Adrenal gland (tissue), 12 donors: ENCODE data around the gene MDK. TPM values are rescaled to one million over a fixed set of nuclear protein-coding genes. Genes with fewer than 3 reads are reported as not detected.

Experiments
- DNase-seq, 7 donors: peaks; one replicate each; pipeline ENCODE4 v3.0.0-alpha.2; 2019 to 2020
- H3K27ac ChIP-seq, 5 donors: fragments of 200-600 bp; sonication (generic) in 4 of 5; 1 replicate in 3 of 5; 2 replicates in 2 of 5; pipeline versions ENCODE4 v1.5.1 to v1.8.0; 2016 to 2020; ENCODE audit warnings: mild to moderate bottlenecking in 1 of 5
- H3K27me3 ChIP-seq: fragments of 200-600 bp; 2 replicates; pipeline ENCODE4 v1.8.0; 2021
- H3K36me3 ChIP-seq, 2 donors: fragments of 200-600 bp; replicated peaks in 1 of 2; 1 replicate in 1 of 2; 2 replicates in 1 of 2; pipeline versions ENCODE4 v1.5.1 to v1.8.0; 2018 to 2022
- H3K4me1 ChIP-seq, 2 donors: fragments of 200-600 bp; replicated peaks in 1 of 2; 1 replicate in 1 of 2; 2 replicates in 1 of 2; pipeline versions ENCODE4 v1.5.1 to v1.8.0; 2018 to 2021
- H3K4me3 ChIP-seq, 4 donors: fragments of 200-600 bp; sonication (generic) in 3 of 4; one replicate each; pipeline ENCODE4 v1.5.1; 2016 to 2018
- H3K9me3 ChIP-seq, 3 donors: fragments of 200-600 bp; sonication (generic) in 1 of 3; replicated peaks in 1 of 3; 1 replicate in 2 of 3; 2 replicates in 1 of 3; pipeline versions ENCODE4 v1.5.1 to v1.8.0; 2016 to 2021
- POLR2A ChIP-seq, 2 donors: fragments of 450-650 bp; IDR thresholded peaks; one replicate each; pipeline ENCODE4 v1.6.1; 2017; ENCODE audit warnings: antibody characterized with exemption in 2 of 2, mild to moderate bottlenecking in 2 of 2, moderate library complexity in 1 of 2
- WGBS, 4 donors: extraction: QIAGEN DNeasy Blood & Tissue Kit in 2 of 4; methylation state at CpG; one replicate each; pipeline versions ENCODE4 v1.1.5 to v1.1.7; 2013 to 2017; 5-methylcytosine and 5-hydroxymethylcytosine counted together
- intact Hi-C, 2 donors: fragments of 100-400 bp; cut with DNase I; formaldehyde crosslinking; loops; one replicate each; pipeline versions ENCODE4 v1.14.1 to v1.15.0; 2022 to 2023
- polyA plus RNA-seq, 3 donors: library from polyadenylated mRNA; stranded (reverse); fragments of 200-250 nt in 2 of 3; fragments of 350-450 nt in 1 of 3; fragmentation: Illumina TruSeq in 1 of 3; extraction: RNeasy Lipid Tissue Mini Kit (QIAGEN cat#74804) in 1 of 3; gene quantifications; one replicate each; pipeline ENCODE4 v1.2.3, GENCODE V29; 2013 to 2014
- total RNA-seq, 9 donors: library from RNA; depleted of rRNA in 4 of 9; stranded (reverse); fragments of >200 nt in 4 of 9; fragments of 120-200 nt in 1 of 9; fragmentation: NEBNext Ultra II Directional in 1 of 9; extraction: Animal tissue kit (Norgen Biotek cat#: 25700) in 1 of 9; gene quantifications; one replicate each; pipeline versions ENCODE4 v1.1.0 to v1.2.4, GENCODE V29; 2013 to 2023
- TF ChIP-seq, protein P1 (sequence below), 6 experiments: fragments of 450-650 bp in 4 of 6; fragments of 200-600 bp in 2 of 6; sonication (generic) in 1 of 6; IDR thresholded peaks; 1 replicate in 5 of 6; 2 replicates in 1 of 6; pipeline versions ENCODE4 v1.5.1 to v1.8.0; 2016 to 2021; ENCODE audit warnings: antibody characterized with exemption in 6 of 6, mild to moderate bottlenecking in 2 of 6, moderate library complexity in 1 of 6
- donor health status: healthy with polysubstance abuse.
- donor health status: Bipolar disorder and iron deficiency.
- donor health status: DM: yes; HTN: yes; CAD: no.
- donor health status: DM: no; HTN: no; CAD: no.
- donor health status: DM: no; HTN: no; CAD: no.
- donor health status: DM: yes; HTN: yes; CAD: no.

Gene MDK
- total and polyA plus RNA-seq, 12 donors, result 73.4 to 635 (median 128) TPM

GRCh38 chr11:46422588-46422987, 41.1 kb downstream of the MDK start:
- H3K27me3 ChIP-seq, result no peaks in the 10 kb centered on the region
- DNase-seq, result no peak
- no peak overlapping the region for H3K4me3 ChIP-seq
- peaks cover 0 to 14% of the 10 kb centered on the region in 2 donors for H3K36me3 ChIP-seq
- WGBS, 4 donors, result 79 to 85% (median 83%) methylated on average over 7 of the region's 7 CpGs
- TF ChIP-seq, protein P1, sequence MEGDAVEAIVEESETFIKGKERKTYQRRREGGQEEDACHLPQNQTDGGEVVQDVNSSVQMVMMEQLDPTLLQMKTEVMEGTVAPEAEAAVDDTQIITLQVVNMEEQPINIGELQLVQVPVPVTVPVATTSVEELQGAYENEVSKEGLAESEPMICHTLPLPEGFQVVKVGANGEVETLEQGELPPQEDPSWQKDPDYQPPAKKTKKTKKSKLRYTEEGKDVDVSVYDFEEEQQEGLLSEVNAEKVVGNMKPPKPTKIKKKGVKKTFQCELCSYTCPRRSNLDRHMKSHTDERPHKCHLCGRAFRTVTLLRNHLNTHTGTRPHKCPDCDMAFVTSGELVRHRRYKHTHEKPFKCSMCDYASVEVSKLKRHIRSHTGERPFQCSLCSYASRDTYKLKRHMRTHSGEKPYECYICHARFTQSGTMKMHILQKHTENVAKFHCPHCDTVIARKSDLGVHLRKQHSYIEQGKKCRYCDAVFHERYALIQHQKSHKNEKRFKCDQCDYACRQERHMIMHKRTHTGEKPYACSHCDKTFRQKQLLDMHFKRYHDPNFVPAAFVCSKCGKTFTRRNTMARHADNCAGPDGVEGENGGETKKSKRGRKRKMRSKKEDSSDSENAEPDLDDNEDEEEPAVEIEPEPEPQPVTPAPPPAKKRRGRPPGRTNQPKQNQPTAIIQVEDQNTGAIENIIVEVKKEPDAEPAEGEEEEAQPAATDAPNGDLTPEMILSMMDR (IDR thresholded peaks at IDR 0.05), result no peak
- no peak for TF ChIP-seq POLR2A (IDR thresholded peaks at IDR 0.05)
- H3K4me1 ChIP-seq, result no peaks in the 10 kb centered on the region
- intact Hi-C loops, result no loop called here
- no peaks in the 10 kb centered on the region for H3K9me3 ChIP-seq
- H3K27ac ChIP-seq, result no peak overlapping the region

DNA sequence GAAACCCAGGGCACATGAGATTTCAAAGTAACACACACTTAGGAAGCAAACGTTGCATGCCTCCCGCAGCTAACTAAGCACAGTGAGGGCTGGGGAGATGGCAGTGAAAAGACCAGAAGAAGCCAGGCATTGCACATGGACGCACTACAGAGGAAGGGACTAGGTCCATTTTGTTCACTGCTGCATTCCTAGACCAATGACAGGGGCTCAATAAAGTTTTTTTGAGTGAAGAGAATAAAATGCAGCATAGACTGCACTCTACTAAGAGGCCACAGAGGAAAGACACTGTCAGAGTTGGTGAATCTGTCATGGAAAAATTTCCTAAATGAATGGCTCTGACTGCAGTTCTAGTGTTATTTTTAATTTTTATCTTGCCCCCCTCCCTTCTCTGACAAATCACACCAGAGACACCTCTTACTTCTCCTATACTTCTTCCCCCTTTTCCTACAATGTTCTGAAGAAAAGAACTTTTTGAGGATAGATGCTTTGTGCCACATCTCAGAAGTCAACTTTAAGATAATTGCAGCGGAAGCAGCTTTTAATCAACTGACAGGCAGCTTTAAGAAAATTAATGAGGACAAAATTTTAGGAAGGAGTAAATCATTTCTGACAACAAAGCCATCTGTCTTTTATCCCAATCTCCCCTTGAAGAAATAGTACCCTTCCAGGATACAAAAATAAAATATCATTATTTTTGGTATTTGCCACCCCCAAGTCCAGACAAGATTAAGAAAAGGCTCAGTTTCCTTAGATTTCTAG, 44.9 kb downstream of the MDK start:
- Histone ChIP-seq H3K9me3 (no peaks in the 10 kb centered on the region), H3K27me3 (no peaks in the 10 kb centered on the region), H3K27ac (no peak overlapping the region), H3K4me1 (no peaks in the 10 kb centered on the region), H3K4me3 (no peak overlapping the region), H3K36me3 (peaks cover 0 to 19% of the 10 kb centered on the region in 2 donors)
- no peak for DNase-seq
- 79 to 85% (median 84%) methylated on average over 4 of the region's 4 CpGs for WGBS, 4 donors
- intact Hi-C loops, result no loop called here
- TF ChIP-seq, protein P1 (IDR thresholded peaks at IDR 0.05), result no peak
- TF ChIP-seq POLR2A (IDR thresholded peaks at IDR 0.05), result no peak

GRCh38 chr11:46427364-46427763, 45.9 kb downstream of the MDK start:
- Histone ChIP-seq H3K4me1 (no peaks in the 10 kb centered on the region), H3K27me3 (no peaks in the 10 kb centered on the region), H3K27ac (no peak overlapping the region), H3K4me3 (no peak overlapping the region), H3K36me3 (peaks cover 0 to 15% of the 10 kb centered on the region in 2 donors), H3K9me3 (no peaks in the 10 kb centered on the region)
- WGBS, 4 donors, result 90 to 92% (median 91%) methylated on average over 9 of the region's 9 CpGs
- DNase-seq, result no peak
- intact Hi-C loops, result no loop called here
- TF ChIP-seq, protein P1 (IDR thresholded peaks at IDR 0.05), result no peak
- TF ChIP-seq POLR2A (IDR thresholded peaks at IDR 0.05), result no peak

- 81 to 90% (median 84%) methylated on average over 3 of the region's 3 CpGs for WGBS, 4 donors
- Histone ChIP-seq H3K27me3 (no peaks in the 10 kb centered on the region), H3K9me3 (no peaks in the 10 kb centered on the region), H3K4me3 (no peak overlapping the region), H3K27ac (no peak overlapping the region), H3K4me1 (no peaks in the 10 kb centered on the region), H3K36me3 (peaks cover 0 to 24% of the 10 kb centered on the region in 2 donors)
- TF ChIP-seq, protein P1 (IDR thresholded peaks at IDR 0.05), result no peak
- no peak for TF ChIP-seq POLR2A (IDR thresholded peaks at IDR 0.05)
- DNase-seq, result no peak
- intact Hi-C loops, result no loop called here
Measured at GRCh38 chr11:46429717-46430116, 48.2 kb downstream of the MDK start.
